Measurements from ENCODE around the gene PTGES3L. TPM values are rescaled to one million over a fixed set of nuclear protein-coding genes. Genes with fewer than 3 reads are reported as not detected.
A peak's percentile ranks its signal among the peaks of the same experiment; 100 is the strongest.
"Not testable (repeated sequence)": the region's sequence is repeated elsewhere in the genome, so short reads cannot be mapped to it uniquely, and the experiment has no call there.

Gene PTGES3L
- total RNA-seq, 2 donors from 2014 or later = 1.5 to 2.0 TPM

DNA sequence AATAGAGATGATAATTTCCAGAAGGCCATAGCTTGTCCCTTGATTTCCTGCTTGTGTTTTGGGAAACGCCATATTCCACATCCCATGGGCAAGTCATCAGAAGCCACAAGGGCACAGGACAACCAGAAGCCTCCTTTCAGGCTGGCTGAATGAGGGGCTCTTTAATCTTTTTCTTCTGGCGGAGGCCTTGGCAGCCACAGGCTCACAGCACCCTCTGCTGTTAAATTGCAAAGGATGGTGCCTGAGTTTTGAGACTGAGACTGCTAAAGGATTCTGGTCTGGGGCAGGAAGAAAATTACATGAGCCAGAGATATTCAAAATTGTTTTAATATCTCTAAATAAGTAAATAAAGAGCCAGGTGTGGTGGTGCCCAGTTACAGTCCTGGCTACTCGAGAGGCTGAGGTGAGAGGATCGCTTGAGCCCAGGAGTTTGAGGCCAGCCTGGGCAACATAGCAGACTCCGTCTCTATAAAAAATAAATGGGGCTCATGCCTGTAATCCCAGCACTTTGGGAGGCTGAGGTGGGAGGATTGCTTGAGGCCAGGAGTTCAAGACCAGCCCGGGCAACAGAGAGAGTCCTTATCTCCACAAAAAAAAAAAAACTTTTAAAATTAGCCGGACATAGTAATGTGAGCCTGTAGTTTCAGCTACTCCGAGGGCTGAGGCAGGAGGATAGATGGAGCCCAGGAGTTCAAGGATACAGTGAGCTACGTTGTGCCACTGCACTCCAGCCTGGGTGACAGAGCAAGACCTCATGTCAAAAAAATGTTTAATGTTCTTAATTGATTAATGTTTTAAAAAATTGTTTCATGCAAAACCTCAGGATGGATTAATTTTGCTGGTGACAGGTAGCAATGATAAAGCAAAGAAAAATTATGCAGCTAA lies 41.9 kb downstream of the PTGES3L start:
- ATAC-seq (ENCODE audit: insufficient number of reproducible peaks, low FRiP score, low read depth) (no peak), DNase-seq (ENCODE audit: low spot score) (no peak)
- Histone ChIP-seq H3K4me1 (ENCODE audit: control insufficient read depth in 1 of 2, low read depth in 2 of 2) (no peaks in the 10 kb centered on the region), H3K4me3 (no peak overlapping the region), H3K27me3 (replicated peaks; ENCODE audit: insufficient read depth) (no peaks in the 10 kb centered on the region), H3K36me3 (no peaks in the 10 kb centered on the region), H3K27ac (no peak overlapping the region), H3K9me3 (no peaks in the 10 kb centered on the region)
- TF ChIP-seq, protein P1, sequence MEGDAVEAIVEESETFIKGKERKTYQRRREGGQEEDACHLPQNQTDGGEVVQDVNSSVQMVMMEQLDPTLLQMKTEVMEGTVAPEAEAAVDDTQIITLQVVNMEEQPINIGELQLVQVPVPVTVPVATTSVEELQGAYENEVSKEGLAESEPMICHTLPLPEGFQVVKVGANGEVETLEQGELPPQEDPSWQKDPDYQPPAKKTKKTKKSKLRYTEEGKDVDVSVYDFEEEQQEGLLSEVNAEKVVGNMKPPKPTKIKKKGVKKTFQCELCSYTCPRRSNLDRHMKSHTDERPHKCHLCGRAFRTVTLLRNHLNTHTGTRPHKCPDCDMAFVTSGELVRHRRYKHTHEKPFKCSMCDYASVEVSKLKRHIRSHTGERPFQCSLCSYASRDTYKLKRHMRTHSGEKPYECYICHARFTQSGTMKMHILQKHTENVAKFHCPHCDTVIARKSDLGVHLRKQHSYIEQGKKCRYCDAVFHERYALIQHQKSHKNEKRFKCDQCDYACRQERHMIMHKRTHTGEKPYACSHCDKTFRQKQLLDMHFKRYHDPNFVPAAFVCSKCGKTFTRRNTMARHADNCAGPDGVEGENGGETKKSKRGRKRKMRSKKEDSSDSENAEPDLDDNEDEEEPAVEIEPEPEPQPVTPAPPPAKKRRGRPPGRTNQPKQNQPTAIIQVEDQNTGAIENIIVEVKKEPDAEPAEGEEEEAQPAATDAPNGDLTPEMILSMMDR (IDR thresholded peaks at IDR 0.05) = peak; percentile 58

DNA sequence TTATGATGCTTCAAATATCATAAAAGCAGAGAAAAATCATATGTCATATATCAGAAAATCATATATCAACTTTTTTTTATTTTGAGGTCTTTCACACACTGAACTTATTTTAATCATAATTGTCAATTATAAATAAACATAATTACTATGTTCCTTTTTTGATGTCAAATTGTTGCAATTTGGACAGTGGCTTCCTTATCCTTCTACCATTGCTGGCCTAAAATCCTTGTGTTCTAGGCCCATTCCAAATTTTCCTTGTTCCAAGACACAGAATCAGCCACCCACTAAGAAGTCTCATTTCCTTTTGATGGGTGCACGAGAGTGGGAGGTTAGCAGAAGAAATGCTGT lies 50.4 kb downstream of the PTGES3L start:
- DNase-seq (ENCODE audit: low spot score) (no peak), ATAC-seq (ENCODE audit: insufficient number of reproducible peaks, low FRiP score, low read depth) (no peak)
- no peaks in the 10 kb centered on the region for H3K27me3 ChIP-seq (replicated peaks; ENCODE audit: insufficient read depth)
- H3K4me1 ChIP-seq (ENCODE audit: control insufficient read depth in 1 of 2, low read depth in 2 of 2) = peaks cover 5 to 7% of the 10 kb centered on the region in 2 donors
- peak overlapping the region in 1 of 2 donors; percentile 81 for H3K27ac ChIP-seq
- H3K4me3 ChIP-seq = no peak overlapping the region
- H3K9me3 ChIP-seq = no peaks in the 10 kb centered on the region
- TF ChIP-seq, protein P1 (IDR thresholded peaks at IDR 0.05) = no peak
- H3K36me3 ChIP-seq = no peaks in the 10 kb centered on the region

DNA sequence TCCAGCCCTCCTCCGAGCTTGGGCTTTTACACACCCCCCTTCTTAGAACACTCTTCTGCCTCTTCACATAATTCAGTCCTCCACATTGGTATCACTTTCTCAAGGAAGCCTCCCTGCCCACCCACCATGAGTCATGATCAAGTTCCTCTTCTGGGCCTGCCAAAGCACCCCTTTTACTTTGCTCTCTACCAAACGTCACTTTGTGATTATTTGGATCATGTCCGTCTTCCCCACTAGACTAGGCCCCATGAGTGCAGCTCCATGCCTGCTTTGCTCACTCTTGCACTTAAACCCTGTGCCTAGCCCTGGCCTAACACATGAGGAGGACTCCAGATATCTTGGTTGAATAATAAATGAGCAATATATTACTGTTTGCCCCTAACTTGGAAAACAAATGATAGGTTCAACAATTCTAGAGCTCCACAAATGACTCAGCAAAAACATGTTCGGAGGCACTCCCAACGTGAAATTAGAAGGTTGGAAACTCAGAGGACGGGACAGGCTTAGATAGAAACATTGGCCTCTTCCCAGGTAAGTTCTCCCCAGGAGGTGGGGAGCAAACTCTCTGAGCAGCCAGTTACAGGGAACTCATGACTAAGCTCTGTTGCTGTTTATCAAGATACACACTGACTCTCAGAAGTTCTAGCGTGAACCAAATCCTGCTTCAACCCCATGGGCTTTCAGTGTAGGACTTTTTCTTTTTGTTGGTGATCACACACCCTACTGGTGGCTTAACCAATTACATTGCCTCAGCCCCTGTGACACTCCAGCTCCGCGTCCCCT lies 51.0 kb downstream of the PTGES3L start:
- Histone ChIP-seq H3K4me3 (peak overlapping the region; percentile 50), H3K4me1 (ENCODE audit: control insufficient read depth in 1 of 2, low read depth in 2 of 2) (peaks cover 5 to 7% of the 10 kb centered on the region in 2 donors), H3K9me3 (no peaks in the 10 kb centered on the region), H3K27ac (peak overlapping the region; percentile 49 to 81), H3K27me3 (replicated peaks; ENCODE audit: insufficient read depth) (no peaks in the 10 kb centered on the region), H3K36me3 (no peaks in the 10 kb centered on the region)
- DNase-seq (ENCODE audit: low spot score) = peak; percentile 6
- peak; percentile 88 for ATAC-seq (ENCODE audit: insufficient number of reproducible peaks, low FRiP score, low read depth)
- TF ChIP-seq, protein P1 (IDR thresholded peaks at IDR 0.05) = peak; percentile 78

DNA sequence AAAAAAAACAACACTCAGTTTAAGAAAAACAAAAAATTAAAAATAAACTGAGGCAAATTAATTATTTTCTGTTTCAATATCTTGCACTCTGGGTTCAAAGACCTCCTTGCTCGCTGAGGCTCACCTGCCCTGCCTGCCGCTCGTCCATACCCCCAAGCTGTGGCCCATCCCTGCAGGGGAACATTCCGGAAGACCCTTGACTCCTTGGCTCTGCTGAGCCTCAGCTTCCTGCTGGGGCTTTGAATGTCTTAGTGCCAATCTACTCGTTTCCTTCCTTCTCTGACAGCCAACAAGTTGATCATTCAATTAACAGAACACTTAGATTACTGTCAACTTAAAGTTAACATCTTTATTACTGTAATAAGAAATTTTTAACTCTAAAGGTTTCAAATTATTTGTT lies 55.0 kb downstream of the PTGES3L start:
- Histone ChIP-seq H3K9me3 (no peaks in the 10 kb centered on the region), H3K27me3 (replicated peaks; ENCODE audit: insufficient read depth) (no peaks in the 10 kb centered on the region), H3K4me3 (no peak overlapping the region), H3K4me1 (ENCODE audit: control insufficient read depth in 1 of 2, low read depth in 2 of 2) (peaks cover 11 to 26% of the 10 kb centered on the region in 2 donors), H3K36me3 (no peaks in the 10 kb centered on the region), H3K27ac (no peak overlapping the region)
- DNase-seq (ENCODE audit: low spot score) = no peak
- TF ChIP-seq, protein P1 (IDR thresholded peaks at IDR 0.05) = no peak
- ATAC-seq (ENCODE audit: insufficient number of reproducible peaks, low FRiP score, low read depth) = no peak

DNA sequence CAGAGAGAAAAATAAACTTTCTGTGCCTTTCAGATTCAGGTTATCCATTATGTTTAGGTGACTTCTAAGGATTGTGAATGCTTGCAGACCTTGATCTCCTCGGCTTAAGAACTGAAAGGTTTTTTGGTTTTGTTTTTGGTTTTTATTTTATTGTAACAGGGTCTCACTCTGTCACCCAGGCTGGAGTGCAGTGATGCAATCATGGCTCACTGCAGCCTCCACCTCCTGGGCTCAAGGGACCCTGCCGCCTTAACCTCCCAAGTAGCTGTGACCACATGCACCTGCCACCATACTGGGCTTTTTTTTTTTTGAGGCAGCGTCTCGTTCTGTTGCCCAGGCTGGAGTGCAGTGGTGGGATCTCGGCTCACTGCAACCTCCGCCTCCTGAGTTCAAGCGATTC lies 56.4 kb downstream of the PTGES3L start:
- H3K27ac ChIP-seq = peak overlapping the region in 1 of 2 donors; percentile 12
- ATAC-seq (ENCODE audit: insufficient number of reproducible peaks, low FRiP score, low read depth); H3K9me3 ChIP-seq; H3K27me3 ChIP-seq (replicated peaks; ENCODE audit: insufficient read depth); DNase-seq (ENCODE audit: low spot score); H3K4me3 ChIP-seq; H3K36me3 ChIP-seq: not testable (repeated sequence)
- peaks cover 7 to 19% of the 10 kb centered on the region in 2 donors for H3K4me1 ChIP-seq (ENCODE audit: control insufficient read depth in 1 of 2, low read depth in 2 of 2)

Measured in thoracic aorta (tissue), 2 donors.